ENCODE data around the gene KCNH2. TPM values are rescaled to one million over a fixed set of nuclear protein-coding genes. Genes with fewer than 3 reads are reported as not detected.

Gene KCNH2
- total and polyA plus RNA-seq, 2 experiments from 2014 or later, result 2.6 to 14.7 TPM

DNA sequence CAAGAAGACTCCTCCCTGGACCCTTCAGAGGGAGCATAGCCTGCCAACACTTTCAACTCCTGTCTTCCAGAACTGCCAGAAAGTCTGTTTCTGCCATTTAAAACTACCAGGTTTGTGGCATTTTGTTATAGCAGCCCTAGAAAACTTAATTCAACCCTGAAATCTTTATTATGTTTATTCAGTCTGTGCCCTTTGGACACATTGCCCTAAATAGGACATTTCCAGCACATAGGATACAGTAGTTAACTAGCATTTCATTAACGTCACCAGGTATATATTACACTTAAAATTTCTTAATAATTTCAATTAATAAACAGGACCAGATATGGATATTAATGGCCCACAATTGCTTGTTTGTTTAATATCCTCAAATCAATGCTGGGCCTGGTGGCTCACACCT lies 54.3 kb downstream of the KCNH2 start:
- Histone ChIP-seq H3K79me2 (replicated peaks; ENCODE audit: insufficient read depth) (no peaks in the 10 kb centered on the region), H3K4me1 (ENCODE audit: insufficient read depth) (no peaks in the 10 kb centered on the region), H3K36me3 (ENCODE audit: insufficient read depth) (no peaks in the 10 kb centered on the region), H3K4me3 (no peak overlapping the region), H3K4me2 (no peak overlapping the region), H3K27ac (ENCODE audit: low read depth) (no peak overlapping the region), H3F3A (replicated peaks; ENCODE audit: low read depth) (no peaks in the 10 kb centered on the region), H3K27me3 (ENCODE audit: insufficient read depth) (no peaks in the 10 kb centered on the region), H3K9me2 (ENCODE audit: insufficient read depth) (no peaks in the 10 kb centered on the region), H4K20me1 (replicated peaks; ENCODE audit: insufficient read depth) (no peaks in the 10 kb centered on the region), H2AFZ (no peak overlapping the region)
- no peaks in the 10 kb centered on the region for H3K36me3 Mint-ChIP-seq (ENCODE audit: low read depth)
- TF ChIP-seq EZH2 (IDR thresholded peaks at IDR 0.05; ENCODE audit: low read depth, unreplicated experiment) (no peak), CREB1 (CRISPR knock-in tag; IDR thresholded peaks at IDR 0.05; ENCODE audit: low read depth) (no peak), POLR2AphosphoS5 (IDR thresholded peaks at IDR 0.05; ENCODE audit: low read depth) (no peak), JUNB (IDR thresholded peaks at IDR 0.05; ENCODE audit: unreplicated experiment) (no peak), STAT1 (IDR thresholded peaks at IDR 0.05; ENCODE audit: unreplicated experiment) (no peak), NANOG (IDR thresholded peaks at IDR 0.05; ENCODE audit: borderline replicate concordance) (no peak), ZNF114 (CRISPR knock-in tag; IDR thresholded peaks at IDR 0.05) (no peak)
- TF ChIP-seq, protein P1, sequence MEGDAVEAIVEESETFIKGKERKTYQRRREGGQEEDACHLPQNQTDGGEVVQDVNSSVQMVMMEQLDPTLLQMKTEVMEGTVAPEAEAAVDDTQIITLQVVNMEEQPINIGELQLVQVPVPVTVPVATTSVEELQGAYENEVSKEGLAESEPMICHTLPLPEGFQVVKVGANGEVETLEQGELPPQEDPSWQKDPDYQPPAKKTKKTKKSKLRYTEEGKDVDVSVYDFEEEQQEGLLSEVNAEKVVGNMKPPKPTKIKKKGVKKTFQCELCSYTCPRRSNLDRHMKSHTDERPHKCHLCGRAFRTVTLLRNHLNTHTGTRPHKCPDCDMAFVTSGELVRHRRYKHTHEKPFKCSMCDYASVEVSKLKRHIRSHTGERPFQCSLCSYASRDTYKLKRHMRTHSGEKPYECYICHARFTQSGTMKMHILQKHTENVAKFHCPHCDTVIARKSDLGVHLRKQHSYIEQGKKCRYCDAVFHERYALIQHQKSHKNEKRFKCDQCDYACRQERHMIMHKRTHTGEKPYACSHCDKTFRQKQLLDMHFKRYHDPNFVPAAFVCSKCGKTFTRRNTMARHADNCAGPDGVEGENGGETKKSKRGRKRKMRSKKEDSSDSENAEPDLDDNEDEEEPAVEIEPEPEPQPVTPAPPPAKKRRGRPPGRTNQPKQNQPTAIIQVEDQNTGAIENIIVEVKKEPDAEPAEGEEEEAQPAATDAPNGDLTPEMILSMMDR (conservative IDR thresholded peaks at IDR 0.05; ENCODE audit: low read depth in 2 of 2), result no peak
- TF ChIP-seq, protein P2, sequence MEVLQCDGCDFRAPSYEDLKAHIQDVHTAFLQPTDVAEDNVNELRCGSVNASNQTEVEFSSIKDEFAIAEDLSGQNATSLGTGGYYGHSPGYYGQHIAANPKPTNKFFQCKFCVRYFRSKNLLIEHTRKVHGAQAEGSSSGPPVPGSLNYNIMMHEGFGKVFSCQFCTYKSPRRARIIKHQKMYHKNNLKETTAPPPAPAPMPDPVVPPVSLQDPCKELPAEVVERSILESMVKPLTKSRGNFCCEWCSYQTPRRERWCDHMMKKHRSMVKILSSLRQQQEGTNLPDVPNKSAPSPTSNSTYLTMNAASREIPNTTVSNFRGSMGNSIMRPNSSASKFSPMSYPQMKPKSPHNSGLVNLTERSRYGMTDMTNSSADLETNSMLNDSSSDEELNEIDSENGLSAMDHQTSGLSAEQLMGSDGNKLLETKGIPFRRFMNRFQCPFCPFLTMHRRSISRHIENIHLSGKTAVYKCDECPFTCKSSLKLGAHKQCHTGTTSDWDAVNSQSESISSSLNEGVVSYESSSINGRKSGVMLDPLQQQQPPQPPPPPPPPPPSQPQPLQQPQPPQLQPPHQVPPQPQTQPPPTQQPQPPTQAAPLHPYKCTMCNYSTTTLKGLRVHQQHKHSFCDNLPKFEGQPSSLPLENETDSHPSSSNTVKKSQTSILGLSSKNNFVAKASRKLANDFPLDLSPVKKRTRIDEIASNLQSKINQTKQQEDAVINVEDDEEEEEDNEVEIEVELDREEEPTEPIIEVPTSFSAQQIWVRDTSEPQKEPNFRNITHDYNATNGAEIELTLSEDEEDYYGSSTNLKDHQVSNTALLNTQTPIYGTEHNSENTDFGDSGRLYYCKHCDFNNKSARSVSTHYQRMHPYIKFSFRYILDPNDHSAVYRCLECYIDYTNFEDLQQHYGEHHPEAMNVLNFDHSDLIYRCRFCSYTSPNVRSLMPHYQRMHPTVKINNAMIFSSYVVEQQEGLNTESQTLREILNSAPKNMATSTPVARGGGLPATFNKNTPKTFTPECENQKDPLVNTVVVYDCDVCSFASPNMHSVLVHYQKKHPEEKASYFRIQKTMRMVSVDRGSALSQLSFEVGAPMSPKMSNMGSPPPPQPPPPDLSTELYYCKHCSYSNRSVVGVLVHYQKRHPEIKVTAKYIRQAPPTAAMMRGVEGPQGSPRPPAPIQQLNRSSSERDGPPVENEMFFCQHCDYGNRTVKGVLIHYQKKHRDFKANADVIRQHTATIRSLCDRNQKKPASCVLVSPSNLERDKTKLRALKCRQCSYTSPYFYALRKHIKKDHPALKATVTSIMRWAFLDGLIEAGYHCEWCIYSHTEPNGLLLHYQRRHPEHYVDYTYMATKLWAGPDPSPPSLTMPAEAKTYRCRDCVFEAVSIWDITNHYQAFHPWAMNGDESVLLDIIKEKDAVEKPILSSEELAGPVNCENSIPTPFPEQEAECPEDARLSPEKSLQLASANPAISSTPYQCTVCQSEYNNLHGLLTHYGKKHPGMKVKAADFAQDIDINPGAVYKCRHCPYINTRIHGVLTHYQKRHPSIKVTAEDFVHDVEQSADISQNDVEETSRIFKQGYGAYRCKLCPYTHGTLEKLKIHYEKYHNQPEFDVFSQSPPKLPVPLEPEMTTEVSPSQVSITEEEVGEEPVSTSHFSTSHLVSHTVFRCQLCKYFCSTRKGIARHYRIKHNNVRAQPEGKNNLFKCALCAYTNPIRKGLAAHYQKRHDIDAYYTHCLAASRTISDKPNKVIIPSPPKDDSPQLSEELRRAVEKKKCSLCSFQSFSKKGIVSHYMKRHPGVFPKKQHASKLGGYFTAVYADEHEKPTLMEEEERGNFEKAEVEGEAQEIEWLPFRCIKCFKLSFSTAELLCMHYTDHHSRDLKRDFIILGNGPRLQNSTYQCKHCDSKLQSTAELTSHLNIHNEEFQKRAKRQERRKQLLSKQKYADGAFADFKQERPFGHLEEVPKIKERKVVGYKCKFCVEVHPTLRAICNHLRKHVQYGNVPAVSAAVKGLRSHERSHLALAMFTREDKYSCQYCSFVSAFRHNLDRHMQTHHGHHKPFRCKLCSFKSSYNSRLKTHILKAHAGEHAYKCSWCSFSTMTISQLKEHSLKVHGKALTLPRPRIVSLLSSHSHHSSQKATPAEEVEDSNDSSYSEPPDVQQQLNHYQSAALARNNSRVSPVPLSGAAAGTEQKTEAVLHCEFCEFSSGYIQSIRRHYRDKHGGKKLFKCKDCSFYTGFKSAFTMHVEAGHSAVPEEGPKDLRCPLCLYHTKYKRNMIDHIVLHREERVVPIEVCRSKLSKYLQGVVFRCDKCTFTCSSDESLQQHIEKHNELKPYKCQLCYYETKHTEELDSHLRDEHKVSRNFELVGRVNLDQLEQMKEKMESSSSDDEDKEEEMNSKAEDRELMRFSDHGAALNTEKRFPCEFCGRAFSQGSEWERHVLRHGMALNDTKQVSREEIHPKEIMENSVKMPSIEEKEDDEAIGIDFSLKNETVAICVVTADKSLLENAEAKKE (CRISPR knock-in tag; IDR thresholded peaks at IDR 0.05), result no peak
- TF ChIP-seq, protein P3, sequence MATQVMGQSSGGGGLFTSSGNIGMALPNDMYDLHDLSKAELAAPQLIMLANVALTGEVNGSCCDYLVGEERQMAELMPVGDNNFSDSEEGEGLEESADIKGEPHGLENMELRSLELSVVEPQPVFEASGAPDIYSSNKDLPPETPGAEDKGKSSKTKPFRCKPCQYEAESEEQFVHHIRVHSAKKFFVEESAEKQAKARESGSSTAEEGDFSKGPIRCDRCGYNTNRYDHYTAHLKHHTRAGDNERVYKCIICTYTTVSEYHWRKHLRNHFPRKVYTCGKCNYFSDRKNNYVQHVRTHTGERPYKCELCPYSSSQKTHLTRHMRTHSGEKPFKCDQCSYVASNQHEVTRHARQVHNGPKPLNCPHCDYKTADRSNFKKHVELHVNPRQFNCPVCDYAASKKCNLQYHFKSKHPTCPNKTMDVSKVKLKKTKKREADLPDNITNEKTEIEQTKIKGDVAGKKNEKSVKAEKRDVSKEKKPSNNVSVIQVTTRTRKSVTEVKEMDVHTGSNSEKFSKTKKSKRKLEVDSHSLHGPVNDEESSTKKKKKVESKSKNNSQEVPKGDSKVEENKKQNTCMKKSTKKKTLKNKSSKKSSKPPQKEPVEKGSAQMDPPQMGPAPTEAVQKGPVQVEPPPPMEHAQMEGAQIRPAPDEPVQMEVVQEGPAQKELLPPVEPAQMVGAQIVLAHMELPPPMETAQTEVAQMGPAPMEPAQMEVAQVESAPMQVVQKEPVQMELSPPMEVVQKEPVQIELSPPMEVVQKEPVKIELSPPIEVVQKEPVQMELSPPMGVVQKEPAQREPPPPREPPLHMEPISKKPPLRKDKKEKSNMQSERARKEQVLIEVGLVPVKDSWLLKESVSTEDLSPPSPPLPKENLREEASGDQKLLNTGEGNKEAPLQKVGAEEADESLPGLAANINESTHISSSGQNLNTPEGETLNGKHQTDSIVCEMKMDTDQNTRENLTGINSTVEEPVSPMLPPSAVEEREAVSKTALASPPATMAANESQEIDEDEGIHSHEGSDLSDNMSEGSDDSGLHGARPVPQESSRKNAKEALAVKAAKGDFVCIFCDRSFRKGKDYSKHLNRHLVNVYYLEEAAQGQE (IDR thresholded peaks at IDR 0.05; ENCODE audit: unreplicated experiment), result no peak
- TF ChIP-seq, protein P4, sequence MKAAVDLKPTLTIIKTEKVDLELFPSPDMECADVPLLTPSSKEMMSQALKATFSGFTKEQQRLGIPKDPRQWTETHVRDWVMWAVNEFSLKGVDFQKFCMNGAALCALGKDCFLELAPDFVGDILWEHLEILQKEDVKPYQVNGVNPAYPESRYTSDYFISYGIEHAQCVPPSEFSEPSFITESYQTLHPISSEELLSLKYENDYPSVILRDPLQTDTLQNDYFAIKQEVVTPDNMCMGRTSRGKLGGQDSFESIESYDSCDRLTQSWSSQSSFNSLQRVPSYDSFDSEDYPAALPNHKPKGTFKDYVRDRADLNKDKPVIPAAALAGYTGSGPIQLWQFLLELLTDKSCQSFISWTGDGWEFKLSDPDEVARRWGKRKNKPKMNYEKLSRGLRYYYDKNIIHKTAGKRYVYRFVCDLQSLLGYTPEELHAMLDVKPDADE (IDR thresholded peaks at IDR 0.05), result no peak
- no peaks in the 10 kb centered on the region for H3K9me3 Mint-ChIP-seq
- peaks cover 4% of the 10 kb centered on the region for H3K27me3 Mint-ChIP-seq (ENCODE audit: insufficient read depth, low read depth, poor library complexity)
- no peaks in the 10 kb centered on the region for H3K4me1 Mint-ChIP-seq
- ATAC-seq, result no peak
- no peak overlapping the region for H3K27ac Mint-ChIP-seq
- no peak overlapping the region for H3K4me3 Mint-ChIP-seq
- no peak for DNase-seq (ENCODE audit: low spot score)

Data from GM23338 (cell line).